Pons (tissue), 1 donor: ENCODE results near the gene SIRT5.
A peak's percentile ranks its signal among the peaks of the same experiment; 100 is the strongest.

Experiments
- DNase-seq: peaks from one replicate; pipeline ENCODE4 v3.0.0-alpha.2; 2016; ENCODE audit warnings: low spot score

The SIRT5 gene

GRCh38 chr6:13574571-13575376 is at the start of gene SIRT5:
TSS of gene SIRT5 (plus strand) at chr6:13574601. CDS start at chr6:13584111, 9,510 bp downstream.
- DNase-seq = peak; percentile 78

GRCh38 chr6:13524801-13525508 is 49.4 kb upstream of the SIRT5 start:
- no peak for DNase-seq

DNA sequence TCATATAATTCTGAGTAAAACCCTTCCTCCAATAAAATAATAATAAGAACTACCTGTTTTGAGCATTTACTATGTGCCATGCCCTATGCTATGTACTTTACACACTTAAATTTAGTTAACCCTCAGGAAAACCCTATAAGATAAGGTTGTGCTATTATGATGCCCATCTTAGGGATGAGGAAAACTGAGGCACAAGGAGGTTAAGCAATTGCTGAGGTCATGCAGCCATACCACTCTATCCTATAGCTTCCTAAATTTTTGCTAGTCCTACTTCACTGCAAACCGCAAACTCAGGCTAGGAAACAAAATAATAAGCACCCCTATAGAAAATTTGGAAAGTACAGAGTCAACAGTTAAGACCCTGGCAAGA is 48.1 kb upstream of the SIRT5 start:
- DNase-seq = no peak

- DNase-seq = peak; percentile 31
These were observed 47.4 kb upstream of the SIRT5 start for GRCh38 chr6:13526727-13527670.

DNA sequence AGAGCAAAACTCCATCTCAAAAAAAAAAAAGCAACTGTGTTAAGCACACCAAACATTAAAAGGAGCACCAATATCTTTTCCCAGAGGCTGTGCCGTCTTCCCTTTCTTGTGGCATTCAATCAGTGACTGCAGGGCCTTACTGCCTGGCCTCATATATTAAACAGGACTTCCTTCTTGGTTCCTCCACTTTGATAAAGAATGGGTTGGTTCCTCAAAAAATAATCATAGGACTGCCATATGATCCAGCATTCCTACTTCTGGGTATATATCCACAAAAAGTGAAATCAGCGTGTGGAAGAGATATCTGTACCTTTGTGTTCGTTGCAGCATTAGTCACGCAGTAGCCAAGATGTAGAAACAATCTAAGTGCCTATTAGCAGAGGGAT is 46.7 kb upstream of the SIRT5 start:
- no peak for DNase-seq

DNA sequence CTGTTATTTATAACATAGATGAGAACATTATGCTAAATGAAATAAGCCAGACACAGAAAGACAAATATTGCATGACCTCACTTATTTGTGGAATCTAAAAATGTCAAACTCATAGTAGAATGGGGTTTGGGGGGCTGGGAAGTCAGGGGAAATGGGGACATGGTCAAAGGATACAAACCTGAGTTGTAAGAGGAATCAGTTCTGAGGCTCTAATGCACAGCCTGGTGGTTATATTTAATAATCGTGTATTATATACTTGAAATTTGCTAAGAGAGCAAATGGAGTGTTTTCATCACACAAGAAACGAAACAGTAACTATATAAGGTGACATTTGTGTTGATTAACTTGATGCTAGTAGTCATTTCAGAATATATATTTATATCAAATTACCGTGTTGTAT is 46.2 kb upstream of the SIRT5 start:
- DNase-seq = no peak

- DNase-seq = no peak
These were observed 45.5 kb upstream of the SIRT5 start for GRCh38 chr6:13528777-13529343.

DNA sequence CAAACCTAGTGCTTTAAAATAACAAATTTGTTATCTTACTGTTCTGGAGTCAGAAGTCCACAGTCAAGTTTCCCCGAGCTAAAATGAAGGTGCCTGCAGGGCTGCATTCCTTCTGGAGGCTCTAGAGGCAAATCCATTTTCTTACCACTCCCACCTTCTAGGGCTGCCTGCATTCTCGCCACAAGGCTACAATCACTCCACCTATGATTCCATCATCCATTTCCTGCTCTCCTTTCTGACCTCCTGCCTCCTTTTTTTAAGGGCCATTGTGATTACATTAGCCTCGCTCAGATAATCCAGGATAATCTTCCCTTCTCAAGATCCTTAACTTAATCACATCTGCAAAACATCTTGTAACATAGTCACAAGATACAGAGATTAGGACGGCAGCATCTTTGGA is 42.4 kb upstream of the SIRT5 start:
- no peak for DNase-seq

DNA sequence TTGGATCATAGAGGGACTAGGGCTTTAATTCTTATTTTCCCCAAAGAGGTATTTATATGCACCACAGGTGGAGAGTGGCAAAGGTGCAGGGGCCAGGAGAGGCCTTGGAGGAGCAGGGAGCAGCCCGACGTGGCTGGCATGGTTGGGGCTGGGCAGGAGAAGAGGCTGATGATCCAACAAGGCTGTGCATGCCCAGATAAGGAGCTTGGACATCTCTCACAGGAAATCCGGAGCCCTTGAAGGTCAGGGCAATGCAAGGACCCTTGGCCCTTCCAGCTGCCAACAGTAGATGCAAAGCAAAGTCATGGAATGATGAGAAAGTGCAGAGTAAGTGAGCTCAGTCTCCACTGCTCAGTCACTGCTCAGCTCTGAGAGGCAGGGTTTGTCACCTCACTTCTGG is 39.9 kb upstream of the SIRT5 start:
- DNase-seq = no peak

- no peak for DNase-seq
These were observed 39.1 kb upstream of the SIRT5 start for GRCh38 chr6:13535306-13535705.

DNA sequence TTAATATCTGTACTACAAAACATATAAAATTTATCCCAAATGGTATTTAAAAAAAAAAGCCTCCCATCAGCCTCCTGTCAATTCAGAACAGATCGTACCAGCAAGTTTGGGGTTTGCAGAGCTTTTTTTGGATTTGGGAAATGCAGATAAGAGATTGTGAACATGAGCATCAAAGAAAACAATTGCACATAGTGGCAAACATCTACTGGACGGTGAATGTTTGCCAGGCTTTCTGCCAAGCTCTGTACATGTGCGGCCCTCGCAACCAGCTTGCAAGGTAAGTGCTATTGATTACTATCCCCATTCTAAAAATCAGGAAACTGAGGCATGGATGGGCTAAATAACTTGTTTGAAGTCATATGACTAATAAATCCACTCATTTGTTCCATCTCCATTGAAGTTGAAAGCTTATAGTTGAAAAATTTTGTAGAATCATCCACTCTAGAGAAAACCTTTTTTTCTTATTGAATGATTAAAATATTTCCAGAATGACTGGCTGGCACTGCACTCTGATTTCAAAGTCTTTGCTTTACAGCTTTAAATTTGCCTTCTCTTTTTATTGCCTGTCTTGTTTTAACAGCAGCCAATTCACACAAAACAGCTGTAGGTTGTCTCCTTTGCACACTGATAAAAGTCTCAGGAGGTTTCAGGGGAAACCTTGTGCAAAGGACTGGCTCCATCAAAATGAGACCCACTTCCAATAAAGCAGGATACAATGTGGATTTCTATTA is 37.4 kb upstream of the SIRT5 start:
- no peak for DNase-seq

DNA sequence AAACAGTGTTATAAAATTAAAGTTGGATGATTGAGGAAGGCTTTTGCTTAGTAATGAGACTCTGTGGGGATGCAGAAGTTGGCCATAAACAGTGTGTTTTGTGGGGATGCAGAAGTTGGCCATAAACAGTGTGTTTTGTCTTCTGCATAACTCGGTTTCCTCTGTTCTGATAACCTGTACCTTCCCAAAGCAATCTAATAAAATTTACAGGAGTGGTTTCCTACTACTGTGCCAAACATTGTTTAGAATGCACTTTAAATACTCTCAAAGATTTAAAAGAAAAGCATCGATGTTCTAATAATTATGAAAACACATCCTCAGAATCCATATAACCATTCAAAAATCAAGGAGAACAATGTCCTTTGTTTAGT is 36.9 kb upstream of the SIRT5 start:
- no peak for DNase-seq

DNA sequence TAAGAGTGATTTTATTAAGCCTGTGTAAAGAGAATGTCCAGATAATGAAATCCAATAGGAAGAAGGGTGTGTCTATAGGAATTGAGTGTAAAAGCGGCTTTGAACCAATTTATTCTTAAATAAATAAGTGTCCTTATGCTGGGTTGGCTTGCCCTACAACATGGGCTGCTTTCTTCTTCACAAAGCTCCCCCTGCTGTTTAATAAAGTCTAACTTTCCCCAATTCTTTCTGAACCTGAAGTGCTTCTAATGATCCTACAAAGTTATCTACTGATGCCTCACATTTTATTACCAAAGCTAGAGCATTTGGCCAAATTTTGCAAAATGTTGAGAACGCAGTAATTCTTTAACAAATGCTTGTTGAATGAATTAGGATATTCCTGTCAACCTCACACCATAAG is 36.3 kb upstream of the SIRT5 start:
- DNase-seq = peak; percentile 81

- DNase-seq = no peak
These were observed 35.8 kb upstream of the SIRT5 start for GRCh38 chr6:13538600-13538999.

GRCh38 chr6:13539572-13539971 is 34.8 kb upstream of the SIRT5 start:
- DNase-seq = no peak

DNA sequence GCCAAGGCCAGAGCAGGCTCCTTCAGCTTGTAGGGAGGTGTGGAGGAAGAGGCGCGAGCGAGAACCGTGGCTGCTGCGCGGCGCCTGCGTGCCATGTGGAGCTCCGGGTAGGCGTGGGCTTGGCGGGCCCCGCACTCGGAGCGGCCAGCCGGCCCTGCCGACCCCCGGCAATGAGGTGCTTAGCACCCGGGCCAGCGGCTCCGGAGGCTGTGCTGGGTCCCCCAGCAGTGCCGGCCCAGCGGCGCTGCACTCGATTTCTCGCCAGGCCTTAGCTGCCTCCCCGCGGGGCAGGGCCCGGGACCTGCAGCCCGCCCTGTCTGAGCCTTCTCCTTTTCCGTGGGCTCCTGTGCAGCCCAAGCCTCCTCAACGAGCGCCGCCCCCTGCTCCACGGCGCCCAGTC is 32.9 kb upstream of the SIRT5 start:
- no peak for DNase-seq

GRCh38 chr6:13544454-13545186 is 29.8 kb upstream of the SIRT5 start:
- DNase-seq = no peak

DNA sequence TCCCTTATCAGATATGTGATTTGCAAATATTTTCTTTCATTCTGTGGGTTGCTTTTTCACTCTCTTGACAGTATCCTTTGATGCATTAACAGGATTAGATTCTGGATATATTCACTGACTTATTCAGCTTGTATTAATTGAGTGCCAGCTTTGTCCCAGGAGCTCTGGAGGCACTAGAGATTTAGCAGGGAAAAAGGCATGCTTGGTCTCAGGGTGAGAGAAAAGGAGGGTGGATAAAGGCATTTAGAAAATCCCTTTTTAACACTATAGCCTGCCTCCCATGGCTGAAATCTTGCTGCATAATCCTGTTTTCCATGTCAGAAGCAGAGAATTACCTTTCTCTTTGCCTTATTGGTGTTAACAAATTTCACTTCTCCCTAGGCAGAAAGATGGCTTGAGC is 28.5 kb upstream of the SIRT5 start:
- no peak for DNase-seq

GRCh38 chr6:13548500-13549210 is 25.7 kb upstream of the SIRT5 start:
- DNase-seq = no peak

- no peak for DNase-seq
These were observed 23.7 kb upstream of the SIRT5 start for GRCh38 chr6:13550656-13551055.
